ENCODE results near the gene HSD17B8. TPM values are rescaled to one million over a fixed set of nuclear protein-coding genes. Genes with fewer than 3 reads are reported as not detected.

Gene HSD17B8
- polyA plus RNA-seq, 1 of the 3 experiments (the other 2 are of a cell fraction): 37.5 TPM

GRCh38 chr6:33156561-33156960 lies 47.9 kb upstream of the HSD17B8 start (continued):
- no peak for TF ChIP-seq TAF1 (IDR thresholded peaks at IDR 0.05; ENCODE audit: borderline replicate concordance, low read depth, low read length)
- TF ChIP-seq EZH2phosphoT487 (IDR thresholded peaks at IDR 0.05; ENCODE audit: borderline replicate concordance, low read depth): no peak
- no peak for TF ChIP-seq SMC3 (IDR thresholded peaks at IDR 0.05; ENCODE audit: low read depth, low read length)
- no peak for TF ChIP-seq GABPA (IDR thresholded peaks at IDR 0.05; ENCODE audit: low read depth)
- TF ChIP-seq FOSL2 (IDR thresholded peaks at IDR 0.05; ENCODE audit: borderline replicate concordance, low read depth): no peak
- TF ChIP-seq POLR2AphosphoS5 (IDR thresholded peaks at IDR 0.05; ENCODE audit: low read depth, low read length): no peak
- no peak for TF ChIP-seq RCOR1 (IDR thresholded peaks at IDR 0.05; ENCODE audit: low read length)
- TF ChIP-seq MXI1 (IDR thresholded peaks at IDR 0.05; ENCODE audit: low read depth, low read length): no peak
- no peak for TF ChIP-seq NRF1 (IDR thresholded peaks at IDR 0.05; ENCODE audit: low read depth, low read length)

DNA sequence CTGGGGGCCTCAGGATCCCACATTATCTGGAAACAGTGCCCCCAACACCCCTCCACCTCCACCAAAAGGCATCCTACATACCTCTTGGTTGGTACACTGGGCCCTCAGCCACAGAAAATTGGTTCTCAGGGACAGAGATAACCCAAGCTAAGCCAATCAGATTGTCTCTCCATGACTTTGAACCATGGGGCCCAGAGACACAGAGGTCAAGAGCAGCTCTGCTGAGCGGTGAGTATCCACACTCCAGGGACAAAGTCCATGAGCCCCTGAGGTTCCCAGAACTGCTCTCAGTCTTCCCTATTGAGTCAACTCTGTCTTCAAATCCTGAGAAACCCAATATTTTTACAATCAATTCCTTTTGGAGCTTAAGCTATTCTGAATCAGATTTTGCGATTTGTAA lies 47.5 kb upstream of the HSD17B8 start:
- Histone ChIP-seq H3K27me3 (ENCODE audit: insufficient read depth) (no peaks in the 10 kb centered on the region; the same call in 1 of the 2 replicates), H3K4me2 (no peak overlapping the region), H3K79me2 (ENCODE audit: insufficient read depth) (no peaks in the 10 kb centered on the region), H2AFZ (ENCODE audit: low read depth) (no peak overlapping the region), H3K9me2 (no peaks in the 10 kb centered on the region), H3K27ac (ENCODE audit: low read depth in 2 of 2, low read length in 1 of 2) (no peak overlapping the region), H3K9me3 (no peaks in the 10 kb centered on the region), H4K20me1 (ENCODE audit: insufficient read depth) (no peaks in the 10 kb centered on the region), H3K36me3 (replicated peaks in 1 of 2; ENCODE audit: control insufficient read depth in 1 of 2, insufficient read depth in 2 of 2, low read length in 1 of 2) (no peaks in the 10 kb centered on the region), H3K4me3 (ENCODE audit: low read depth in 2 of 2, low read length in 1 of 2) (no peak overlapping the region), H3K4me1 (ENCODE audit: control insufficient read depth in 1 of 2, insufficient read depth in 2 of 2, low read depth in 1 of 2, low read length in 1 of 2) (peaks cover 0 to 5% of the 10 kb centered on the region in 2 experiments; a peak in 1 of 4 replicates), H3F3A (replicated peaks; ENCODE audit: insufficient read depth) (no peaks in the 10 kb centered on the region), H3K9ac (no peak overlapping the region)
- POLR2A ChIA-PET: no interaction called here
- CTCF ChIA-PET: interaction anchor here (0.9 to 6.4 kb wide), 5 partner anchors 10 to 91 kb away, joined by 3 to 96 read pairs (median 5); partner anchors contain the start of gene COL11A2
- TF ChIP-seq ELF1 (IDR thresholded peaks at IDR 0.05): no peak
- no peak for TF ChIP-seq RFX5 (IDR thresholded peaks at IDR 0.05; ENCODE audit: low read length)
- TF ChIP-seq NFIC (IDR thresholded peaks at IDR 0.05; ENCODE audit: borderline replicate concordance): no peak
- no peak for TF ChIP-seq FOXJ3 (CRISPR knock-in tag; IDR thresholded peaks at IDR 0.05)
- no peak for TF ChIP-seq FOXM1 (IDR thresholded peaks at IDR 0.05; ENCODE audit: low read depth)
- no peak for TF ChIP-seq TAF1 (IDR thresholded peaks at IDR 0.05; ENCODE audit: borderline replicate concordance, low read depth, low read length)
- TF ChIP-seq NRF1 (IDR thresholded peaks at IDR 0.05; ENCODE audit: low read depth, low read length): no peak
- TF ChIP-seq TEAD4 (IDR thresholded peaks at IDR 0.05; ENCODE audit: borderline replicate concordance, insufficient read depth): no peak
- TF ChIP-seq GATA2 (CRISPR knock-in tag; IDR thresholded peaks at IDR 0.05): no peak
- no peak for TF ChIP-seq YY1 (IDR thresholded peaks at IDR 0.05; ENCODE audit: low read depth)
- no peak for TF ChIP-seq EZH2phosphoT487 (IDR thresholded peaks at IDR 0.05; ENCODE audit: borderline replicate concordance, low read depth)
- no peak for TF ChIP-seq JUND (IDR thresholded peaks at IDR 0.05)
- TF ChIP-seq, protein P1, sequence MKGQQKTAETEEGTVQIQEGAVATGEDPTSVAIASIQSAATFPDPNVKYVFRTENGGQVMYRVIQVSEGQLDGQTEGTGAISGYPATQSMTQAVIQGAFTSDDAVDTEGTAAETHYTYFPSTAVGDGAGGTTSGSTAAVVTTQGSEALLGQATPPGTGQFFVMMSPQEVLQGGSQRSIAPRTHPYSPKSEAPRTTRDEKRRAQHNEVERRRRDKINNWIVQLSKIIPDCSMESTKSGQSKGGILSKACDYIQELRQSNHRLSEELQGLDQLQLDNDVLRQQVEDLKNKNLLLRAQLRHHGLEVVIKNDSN (IDR thresholded peaks at IDR 0.05; ENCODE audit: borderline replicate concordance, low read depth): no peak
- TF ChIP-seq SIN3A (IDR thresholded peaks at IDR 0.05; ENCODE audit: borderline replicate concordance, low read depth, low read length): no peak
- TF ChIP-seq FOSL2 (IDR thresholded peaks at IDR 0.05; ENCODE audit: borderline replicate concordance, low read depth): no peak
- no peak for TF ChIP-seq MEF2A (IDR thresholded peaks at IDR 0.05; ENCODE audit: borderline replicate concordance, low read depth)
- no peak for DNase-seq
- WGBS (ENCODE audit: low lambda C conversion rate): 40% methylated on average over 2 of the region's 2 CpGs

All from SK-N-SH (cell line).